Pons (tissue), 1 donor: ENCODE data around the gene CYP4F2.
"Not testable (repeated sequence)": the region's sequence is repeated elsewhere in the genome, so short reads cannot be mapped to it uniquely, and the experiment has no call there.

Experiments used
- DNase-seq: peaks from one replicate; pipeline ENCODE4 v3.0.0-alpha.2; 2016; ENCODE audit warnings: low spot score

CYP4F2 gene

GRCh38 chr19:15899561-15899960, 1.7 kb upstream of the CYP4F2 start:
- not testable (repeated sequence) for DNase-seq

DNA sequence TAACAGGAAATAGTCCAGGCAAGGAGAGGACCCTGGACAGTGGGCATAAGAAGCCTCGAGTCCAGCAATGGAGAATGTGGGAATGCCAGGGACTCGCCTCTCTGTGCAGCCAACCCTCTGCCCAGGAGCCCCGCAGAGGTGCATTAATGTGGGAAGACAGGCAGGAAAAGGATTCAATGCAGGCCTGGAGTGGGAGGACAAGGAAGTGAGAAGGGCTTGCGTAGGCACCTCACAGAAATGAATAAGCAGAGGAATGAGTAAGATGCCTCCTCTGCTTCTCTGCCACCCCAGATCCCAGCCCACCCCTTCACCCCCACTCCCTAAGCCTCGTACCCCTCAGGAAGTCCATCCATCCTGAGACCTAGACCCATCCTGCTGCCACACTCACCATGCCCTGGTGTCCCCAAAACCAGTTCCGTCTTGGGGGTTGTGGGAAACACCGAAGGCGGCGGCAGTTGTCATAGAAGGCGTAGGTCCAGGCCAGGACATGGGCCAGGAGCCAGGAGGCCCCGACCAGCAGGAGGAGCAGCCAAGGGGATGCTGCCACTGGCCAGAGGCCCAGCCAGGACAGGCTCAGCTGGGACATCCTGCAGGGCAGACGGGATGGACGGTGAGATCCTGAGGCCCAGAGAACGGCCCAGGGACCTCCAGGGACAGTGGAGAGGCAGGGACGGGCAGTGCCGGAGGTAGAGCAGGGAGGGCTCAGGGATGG, 692 bp downstream of the CYP4F2 start:
- DNase-seq = no peak

- DNase-seq = no peak
Observed at GRCh38 chr19:15895876-15896430, 1.9 kb downstream of the CYP4F2 start.

- DNase-seq = no peak
Observed at GRCh38 chr19:15894359-15894758, 3.5 kb downstream of the CYP4F2 start.

DNA sequence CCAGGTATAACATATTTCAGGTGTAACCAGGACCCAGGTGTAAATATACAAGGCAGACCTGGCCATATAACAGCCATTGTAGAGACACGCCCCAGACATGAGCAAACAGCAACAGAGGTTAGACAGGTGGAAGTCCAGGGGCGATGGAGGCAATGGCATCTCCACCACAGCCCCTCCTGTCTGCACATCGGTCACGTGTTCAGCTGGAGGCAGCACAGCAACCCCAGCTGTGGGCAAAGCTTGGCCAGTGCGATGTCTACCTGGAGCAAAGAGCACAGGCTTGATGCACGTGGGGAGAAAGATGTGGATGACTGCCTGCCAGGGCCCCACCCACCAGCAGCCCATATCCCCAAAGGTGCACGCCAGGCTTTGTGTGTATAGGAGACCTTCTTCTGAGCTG, 4.4 kb downstream of the CYP4F2 start:
- DNase-seq = no peak

DNA sequence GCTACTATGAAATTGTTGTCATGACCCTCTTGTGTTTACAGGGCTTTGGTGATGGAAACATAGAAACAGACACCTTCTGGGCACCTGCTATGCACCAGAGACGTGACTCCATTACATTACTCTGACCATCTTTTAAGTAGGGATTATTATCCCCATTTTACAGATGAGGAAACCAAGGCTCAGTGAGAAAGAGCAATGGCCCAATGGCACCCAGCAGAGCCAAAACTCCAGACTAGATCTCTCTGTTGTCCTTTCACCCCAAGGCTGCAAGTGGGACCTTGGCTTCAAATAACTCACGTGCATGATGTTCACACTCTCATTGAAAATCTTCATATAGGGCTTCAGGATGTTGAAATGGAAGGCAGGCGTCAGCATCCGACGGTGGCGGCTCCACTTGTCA, 5.9 kb downstream of the CYP4F2 start:
- no peak for DNase-seq

DNA sequence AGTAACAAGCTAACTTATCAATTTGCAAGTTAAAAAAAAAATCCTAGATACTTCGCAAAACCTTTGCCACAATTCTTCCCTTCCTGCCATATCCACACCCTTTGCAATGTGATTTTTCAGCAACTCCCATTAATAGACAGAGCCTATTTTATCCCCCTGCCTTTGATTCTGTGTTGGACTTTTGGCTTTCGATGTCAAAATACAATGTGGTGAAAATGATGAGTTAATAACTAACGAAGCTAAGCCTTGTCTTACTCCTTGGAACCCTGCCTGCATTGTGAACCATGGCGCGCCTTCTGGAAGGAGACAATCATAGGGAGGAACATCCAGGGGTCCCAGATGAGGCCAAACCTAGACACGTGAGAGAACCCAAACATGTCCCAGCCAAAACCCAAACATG, 6.4 kb downstream of the CYP4F2 start:
- DNase-seq = no peak

- not testable (repeated sequence) for DNase-seq
Observed at GRCh38 chr19:15889339-15889738, 8.5 kb downstream of the CYP4F2 start.

DNA sequence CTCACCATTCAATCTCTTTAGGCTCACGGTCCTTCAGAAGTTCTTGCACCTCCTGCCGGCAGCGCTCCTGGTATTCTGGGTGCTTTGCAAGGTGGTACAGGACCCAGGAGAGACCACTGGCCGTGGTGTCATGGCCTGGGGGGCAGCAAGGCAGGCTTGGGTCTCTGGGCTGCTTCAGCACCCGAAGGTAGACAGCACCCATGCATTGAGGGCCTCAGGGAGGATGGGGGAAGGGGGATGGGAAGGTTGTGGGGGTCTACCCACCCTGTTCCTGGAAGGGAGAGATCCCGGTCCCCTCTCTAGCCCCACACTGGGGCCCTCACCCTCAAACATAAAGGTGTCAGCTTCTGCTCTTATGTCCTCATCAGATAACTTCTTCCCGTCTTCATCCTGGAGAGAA, 12.0 kb downstream of the CYP4F2 start:
- no peak for DNase-seq

DNA sequence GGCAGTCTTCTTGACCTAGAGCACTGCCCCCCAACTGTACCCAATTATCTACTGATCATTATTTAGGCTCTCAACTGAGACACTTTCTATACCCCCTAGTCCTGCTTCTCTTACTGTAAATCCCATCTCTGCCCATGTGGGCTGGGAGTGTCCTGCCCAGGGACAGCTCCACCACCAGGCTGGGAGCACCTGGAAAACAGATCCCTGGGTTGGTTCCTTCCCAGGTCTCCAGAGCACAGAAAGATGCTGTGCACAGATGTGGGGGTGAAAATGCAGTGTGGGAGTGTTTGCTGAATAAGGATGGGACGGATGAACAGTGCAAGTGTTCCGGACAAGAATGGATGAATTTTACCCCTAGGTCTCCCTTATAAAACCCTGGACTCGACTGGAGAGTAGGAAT, 12.7 kb downstream of the CYP4F2 start:
- DNase-seq = no peak

DNA sequence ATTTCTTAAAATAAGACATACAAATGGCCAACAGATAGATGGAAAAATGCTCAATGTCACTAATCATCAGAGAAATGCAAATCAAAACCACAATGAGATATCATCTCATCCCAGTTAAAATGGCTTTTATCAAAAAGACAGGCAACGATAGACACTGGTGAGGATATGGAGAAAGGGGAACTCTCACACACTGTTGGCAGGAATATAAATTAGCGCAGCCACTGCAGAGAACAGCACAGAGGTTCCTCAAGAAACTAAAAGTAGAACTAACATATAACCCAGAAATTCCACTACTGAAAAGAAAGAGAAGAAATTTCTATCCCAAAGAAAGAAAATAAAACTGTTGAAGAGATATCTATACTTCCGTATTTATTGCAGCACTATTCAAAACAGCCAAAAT, 14.5 kb downstream of the CYP4F2 start:
- DNase-seq = peak; percentile 2

DNA sequence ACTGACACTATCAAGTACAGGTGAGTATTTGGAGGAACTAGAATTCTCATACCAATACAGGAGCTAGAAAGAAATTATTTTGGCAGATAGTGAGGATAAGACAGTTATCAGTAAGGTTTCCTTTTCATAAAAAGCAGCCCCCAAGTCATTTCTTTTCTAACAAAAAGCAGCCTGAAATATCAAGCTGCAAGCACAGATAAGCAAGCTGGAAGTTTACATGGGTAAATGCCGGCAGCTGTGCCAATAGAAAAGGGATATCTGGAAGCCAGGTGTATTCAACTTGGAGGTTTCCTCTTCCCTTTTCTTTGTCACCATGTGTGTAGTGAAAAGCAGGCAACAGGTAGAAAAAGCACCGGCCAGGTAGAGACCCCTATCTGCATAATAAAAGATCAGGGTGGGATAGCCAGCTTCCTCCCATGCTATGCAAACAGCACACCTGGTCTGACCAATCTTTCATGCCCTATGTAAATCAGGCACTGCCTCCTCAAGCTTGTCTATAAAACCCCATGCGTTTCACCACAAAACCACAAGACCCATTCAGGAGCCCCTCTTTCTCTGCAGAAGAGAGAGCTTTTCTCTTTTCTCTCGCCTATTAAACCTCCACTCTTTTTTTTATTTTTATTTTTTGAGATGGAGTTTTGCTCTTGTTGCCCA, 22.9 kb downstream of the CYP4F2 start:
- no peak for DNase-seq

DNA sequence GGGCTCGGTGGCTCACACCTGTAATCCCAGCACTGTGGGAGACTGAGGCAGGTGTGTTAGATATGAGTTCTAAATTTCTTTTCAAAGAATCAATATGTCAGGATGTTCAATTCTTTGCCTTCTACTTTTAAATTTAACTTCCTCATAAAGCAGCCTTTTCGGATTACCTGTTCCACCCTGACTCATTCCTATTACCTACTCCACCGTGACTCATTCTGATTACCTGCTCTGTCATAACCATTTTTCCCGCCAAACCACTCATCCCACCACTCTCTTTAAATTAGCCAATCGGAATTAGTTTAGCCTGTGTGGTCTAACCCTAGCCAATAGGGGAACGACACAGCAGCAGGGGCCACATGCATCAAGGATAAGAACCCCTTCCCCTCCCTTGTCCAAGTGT, 24.1 kb downstream of the CYP4F2 start:
- not testable (repeated sequence) for DNase-seq

- no peak for DNase-seq
Observed at GRCh38 chr19:15871570-15871969, 26.3 kb downstream of the CYP4F2 start.

DNA sequence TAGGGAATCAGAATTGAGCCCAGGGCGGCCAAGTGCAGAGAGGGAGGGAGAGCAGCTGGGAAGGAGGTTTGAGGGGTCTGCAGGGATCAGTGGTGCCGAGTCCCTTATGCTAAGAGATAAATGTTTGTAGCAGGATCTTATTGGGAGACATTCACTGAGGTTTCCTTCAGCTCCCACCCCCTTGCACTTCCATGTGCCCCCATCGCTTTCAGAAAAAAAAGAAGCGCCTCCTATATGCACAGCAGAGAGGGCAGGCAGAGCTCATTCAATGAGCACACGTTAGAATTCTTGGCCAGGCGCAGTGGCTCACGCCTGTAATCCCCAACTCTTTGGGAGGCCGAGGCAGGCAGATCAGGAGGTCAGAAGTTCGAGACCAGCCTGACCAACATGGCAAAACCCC, 28.0 kb downstream of the CYP4F2 start:
- no peak for DNase-seq

GRCh38 chr19:15869109-15869555, 28.7 kb downstream of the CYP4F2 start:
- peak; percentile 22 for DNase-seq

GRCh38 chr19:15866636-15867035, 31.2 kb downstream of the CYP4F2 start:
- DNase-seq = no peak

GRCh38 chr19:15864824-15865223, 33.0 kb downstream of the CYP4F2 start:
- no peak for DNase-seq

GRCh38 chr19:15863272-15863671, 34.6 kb downstream of the CYP4F2 start:
- DNase-seq = no peak

- DNase-seq = no peak
Observed at GRCh38 chr19:15862444-15862843, 35.4 kb downstream of the CYP4F2 start.

- no peak for DNase-seq
Observed at GRCh38 chr19:15860522-15860921, 37.4 kb downstream of the CYP4F2 start.

DNA sequence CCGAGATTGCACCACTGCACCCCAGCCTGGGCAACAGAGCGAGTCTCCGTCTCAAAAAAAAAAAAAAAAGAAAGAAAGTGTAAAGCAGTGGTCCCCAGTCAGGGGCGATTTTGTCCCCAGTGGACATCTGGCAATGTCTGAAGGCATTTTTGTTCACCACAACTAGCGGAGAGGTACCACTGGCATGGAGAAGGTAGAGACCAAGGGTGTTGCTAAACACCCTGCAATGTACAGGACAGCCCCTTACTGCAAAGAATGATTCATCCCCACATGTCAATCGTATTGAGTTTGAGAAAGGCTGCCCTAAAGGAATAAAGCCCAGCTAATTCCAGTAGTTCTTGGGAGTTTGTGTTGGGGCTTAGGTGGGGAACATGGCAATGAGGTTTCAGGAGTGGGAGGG, 38.7 kb downstream of the CYP4F2 start:
- DNase-seq = no peak

DNA sequence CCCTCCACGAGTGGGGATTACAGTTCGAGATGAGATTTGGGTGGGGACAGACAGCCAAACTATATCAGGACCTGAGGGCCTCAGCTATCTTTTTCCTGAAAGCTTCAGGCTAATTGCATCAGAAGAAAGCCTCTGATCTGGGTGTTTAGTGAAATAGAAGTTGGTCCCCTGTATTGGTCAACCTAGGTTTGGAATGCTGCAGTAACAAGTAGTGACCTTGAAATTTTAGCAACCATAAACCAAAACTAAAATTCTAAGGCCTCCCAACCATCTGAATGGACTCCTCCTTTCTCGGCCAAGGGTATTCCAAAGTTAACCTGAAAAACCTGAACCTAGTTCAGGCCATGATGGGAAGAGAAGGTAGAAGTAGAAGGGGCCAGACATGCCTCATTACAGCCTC, 47.5 kb downstream of the CYP4F2 start:
- DNase-seq = no peak

- DNase-seq = no peak
Observed at GRCh38 chr19:15846923-15847322, 51.0 kb downstream of the CYP4F2 start.
